RWPE1 (cell line): ENCODE results near the gene ENTR1.
"Not testable (repeated sequence)": the region's sequence is repeated elsewhere in the genome, so short reads cannot be mapped to it uniquely, and the experiment has no call there.

Experiments used
- CTCF ChIA-PET: fragments of 350-600 bp; sonication (Branson Sonifier 250); formaldehyde crosslinking; extraction: SDS; loops from one replicate; lab custom pipeline; 2021; lab: Yijun Ruan, JAX
- POLR2A ChIA-PET: fragments of 400-600 bp; formaldehyde crosslinking; extraction: SDS; loops from one replicate; lab custom pipeline; 2020; ENCODE audit warnings: antibody characterized with exemption; ENCODE audit not compliant: low non-redundant PET; lab: Yijun Ruan, JAX
- DNase-seq: peaks from one replicate; pipeline ENCODE4 v3.0.0; 2012; ENCODE audit warnings: low spot score
- H3K27ac ChIP-seq: fragments of 450-650 bp; 2 replicates; pipeline ENCODE4 v1.5.1; 2017
- TF ChIP-seq, protein P1 (sequence below): fragments of 450-650 bp; conservative IDR thresholded peaks from 2 replicates; pipeline ENCODE4 v1.5.1; 2017; ENCODE audit warnings: low read depth, mild to moderate bottlenecking

ENTR1 gene

DNA sequence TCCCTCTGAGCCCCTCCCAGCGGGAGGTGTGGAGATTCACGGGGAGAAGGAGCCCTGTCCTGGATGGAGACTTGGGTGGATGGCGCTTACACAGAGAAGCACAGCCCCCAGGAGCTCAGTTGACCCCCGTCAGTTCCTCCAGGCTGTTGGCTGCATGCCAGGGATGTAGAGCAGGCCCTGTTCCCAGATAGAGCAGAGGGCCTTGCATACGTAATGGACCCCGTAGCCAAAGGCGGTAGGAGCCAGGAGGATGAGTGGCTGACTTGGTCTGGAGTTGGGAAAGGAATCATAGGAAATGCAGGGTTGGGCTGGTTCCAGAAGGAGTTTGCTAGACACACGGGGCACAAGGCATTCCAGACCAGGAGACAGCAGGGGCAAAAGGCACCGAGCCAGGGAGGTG is 2.5 kb upstream of the ENTR1 start:
- TF ChIP-seq, protein P1, sequence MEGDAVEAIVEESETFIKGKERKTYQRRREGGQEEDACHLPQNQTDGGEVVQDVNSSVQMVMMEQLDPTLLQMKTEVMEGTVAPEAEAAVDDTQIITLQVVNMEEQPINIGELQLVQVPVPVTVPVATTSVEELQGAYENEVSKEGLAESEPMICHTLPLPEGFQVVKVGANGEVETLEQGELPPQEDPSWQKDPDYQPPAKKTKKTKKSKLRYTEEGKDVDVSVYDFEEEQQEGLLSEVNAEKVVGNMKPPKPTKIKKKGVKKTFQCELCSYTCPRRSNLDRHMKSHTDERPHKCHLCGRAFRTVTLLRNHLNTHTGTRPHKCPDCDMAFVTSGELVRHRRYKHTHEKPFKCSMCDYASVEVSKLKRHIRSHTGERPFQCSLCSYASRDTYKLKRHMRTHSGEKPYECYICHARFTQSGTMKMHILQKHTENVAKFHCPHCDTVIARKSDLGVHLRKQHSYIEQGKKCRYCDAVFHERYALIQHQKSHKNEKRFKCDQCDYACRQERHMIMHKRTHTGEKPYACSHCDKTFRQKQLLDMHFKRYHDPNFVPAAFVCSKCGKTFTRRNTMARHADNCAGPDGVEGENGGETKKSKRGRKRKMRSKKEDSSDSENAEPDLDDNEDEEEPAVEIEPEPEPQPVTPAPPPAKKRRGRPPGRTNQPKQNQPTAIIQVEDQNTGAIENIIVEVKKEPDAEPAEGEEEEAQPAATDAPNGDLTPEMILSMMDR = no peak
- 0 out of 2 replicates have a peak overlapping the region, but pooled peaks have one; percentile 8 for H3K27ac ChIP-seq
- DNase-seq = no peak
- POLR2A ChIA-PET = interaction anchor here (0.5 to 1.0 kb wide), 2 partner anchors 54 to 68 kb away, joined by 3 to 4 read pairs; no protein-coding TSS in a partner anchor
- CTCF ChIA-PET = interaction anchor here (0.5 to 0.7 kb wide), 2 partner anchors 72 to 116 kb away, joined by 3 read pairs; no protein-coding TSS in a partner anchor

DNA sequence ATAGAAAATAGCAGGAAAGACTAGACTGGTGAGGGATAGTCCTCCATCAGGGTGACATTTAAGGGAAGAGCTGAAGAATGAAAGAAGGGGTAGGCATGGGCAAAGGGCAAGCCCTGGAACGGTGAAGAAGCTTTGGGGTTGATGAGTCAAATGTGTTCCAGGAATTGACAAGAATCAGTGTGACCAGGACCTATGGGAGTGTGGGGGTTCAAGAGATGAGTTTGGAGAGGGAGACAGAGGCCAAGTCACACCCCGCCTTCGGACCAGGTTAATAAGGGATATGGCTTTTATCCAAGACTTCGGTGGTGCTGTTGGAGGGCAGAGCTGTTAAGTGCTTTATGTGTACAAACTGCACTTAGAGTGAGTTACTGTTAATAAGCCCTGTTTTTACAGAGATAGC is 964 bp upstream of the ENTR1 start:
- CTCF ChIA-PET = interaction anchor here (1.0 kb wide), 1 partner anchor 72 kb away, joined by 3 read pairs; no protein-coding TSS in a partner anchor
- DNase-seq = peak; percentile 38
- peak overlapping the region; percentile 78 for H3K27ac ChIP-seq
- POLR2A ChIA-PET = interaction anchor here (0.6 kb wide), 1 partner anchor 280 kb away, joined by 3 read pairs; no protein-coding TSS in a partner anchor
- TF ChIP-seq, protein P1 = no peak

DNA sequence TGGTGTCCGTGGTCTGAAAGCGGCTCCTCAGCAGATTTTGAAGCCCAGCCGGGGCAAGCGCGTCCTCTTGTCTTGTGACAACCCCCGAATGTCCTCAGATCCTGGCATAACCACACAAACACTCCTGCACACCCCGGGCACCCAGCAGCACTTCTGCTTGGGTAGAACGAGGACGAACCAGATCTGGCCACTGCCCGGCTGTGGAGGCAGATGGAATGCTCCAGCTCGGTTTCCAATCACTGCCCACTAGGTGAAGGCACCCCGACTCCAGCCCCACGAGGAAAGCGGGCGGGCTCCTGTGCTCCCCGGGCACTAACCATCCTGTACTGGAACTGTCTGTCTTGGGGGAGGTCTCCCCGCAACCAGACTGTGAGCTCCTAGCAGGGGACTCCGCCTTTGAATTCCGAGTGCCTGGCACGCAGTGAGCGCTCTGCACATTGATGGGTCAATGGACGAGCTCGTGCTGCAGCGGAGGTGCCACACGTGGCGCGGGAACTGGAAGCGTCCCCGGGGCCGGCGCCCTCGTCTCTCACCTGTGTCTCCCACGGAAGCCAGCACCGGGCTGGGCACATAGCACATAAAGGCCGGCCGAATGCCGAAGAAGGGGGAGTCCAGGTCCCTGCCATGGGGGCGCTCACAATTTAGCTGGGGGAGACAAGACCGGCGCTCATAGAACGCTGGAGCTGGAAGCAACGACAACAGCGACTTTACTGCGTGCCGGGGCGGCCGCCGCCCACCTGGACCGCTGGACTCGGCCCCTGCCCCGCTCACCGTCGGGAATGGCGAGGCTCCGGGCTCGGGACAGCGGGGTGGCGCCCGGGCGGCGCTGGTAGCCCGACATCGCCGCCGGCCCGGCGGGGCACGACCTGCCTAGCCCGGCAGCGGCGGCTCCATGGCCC is 608 bp downstream of the ENTR1 start:
- H3K27ac ChIP-seq = peak overlapping the region; percentile 78
- POLR2A ChIA-PET = interaction anchor here (0.8 to 1.3 kb wide), 2 partner anchors 9 to 17 kb away, joined by 3 to 4 read pairs; no protein-coding TSS in a partner anchor
- CTCF ChIA-PET = interaction anchor here (0.7 to 2.2 kb wide), 8 partner anchors 10 to 619 kb away, joined by 3 to 18 read pairs (median 3); partner anchors contain the start of gene SNAPC4
- TF ChIP-seq, protein P1 = no peak
- peak; percentile 72 for DNase-seq

DNA sequence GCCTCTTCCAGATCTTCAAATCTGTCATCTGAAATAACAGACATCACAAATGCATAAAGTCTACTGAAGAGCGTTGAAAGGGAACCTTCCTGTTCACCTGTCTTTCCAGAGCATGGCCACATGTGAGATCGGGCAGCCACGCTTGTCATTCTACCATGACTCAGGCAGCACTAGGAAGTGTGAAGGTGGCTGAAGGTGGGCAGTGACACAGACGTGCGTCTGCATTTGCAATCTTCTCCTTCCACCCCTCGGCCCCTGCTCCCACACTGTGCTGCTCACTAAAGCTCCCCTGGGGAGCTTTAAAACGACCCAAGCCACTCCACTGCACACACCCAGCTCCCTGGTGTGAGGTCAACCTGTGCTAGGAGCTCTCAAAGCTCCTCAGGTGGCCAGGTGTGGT is 2.5 kb downstream of the ENTR1 start:
- CTCF ChIA-PET = no interaction called here
- peak overlapping the region; percentile 78 for H3K27ac ChIP-seq
- TF ChIP-seq, protein P1 = no peak
- no peak for DNase-seq
- POLR2A ChIA-PET = no interaction called here

DNA sequence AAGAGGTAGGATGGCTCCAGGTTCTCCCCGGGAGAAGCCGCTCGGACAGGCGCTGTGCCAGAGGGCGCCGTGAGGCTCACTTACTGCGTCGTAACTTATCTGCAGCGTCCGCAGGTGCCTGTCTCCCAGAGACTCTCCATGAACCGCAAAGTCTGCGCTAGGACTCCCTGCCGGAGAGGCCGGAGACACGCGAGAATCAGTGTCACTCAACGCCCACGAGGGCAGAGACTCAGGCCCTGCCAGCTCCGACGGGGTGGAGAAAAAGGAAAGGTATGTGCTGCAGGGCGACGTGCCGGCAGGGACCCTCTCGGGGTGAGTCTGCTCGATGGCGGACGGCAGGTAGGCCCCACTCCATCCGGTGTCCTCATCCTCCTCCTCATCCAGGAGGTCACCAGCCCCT is 3.4 kb downstream of the ENTR1 start:
- POLR2A ChIA-PET, CTCF ChIA-PET, DNase-seq: not testable (repeated sequence)
- peak overlapping the region; percentile 78 for H3K27ac ChIP-seq

DNA sequence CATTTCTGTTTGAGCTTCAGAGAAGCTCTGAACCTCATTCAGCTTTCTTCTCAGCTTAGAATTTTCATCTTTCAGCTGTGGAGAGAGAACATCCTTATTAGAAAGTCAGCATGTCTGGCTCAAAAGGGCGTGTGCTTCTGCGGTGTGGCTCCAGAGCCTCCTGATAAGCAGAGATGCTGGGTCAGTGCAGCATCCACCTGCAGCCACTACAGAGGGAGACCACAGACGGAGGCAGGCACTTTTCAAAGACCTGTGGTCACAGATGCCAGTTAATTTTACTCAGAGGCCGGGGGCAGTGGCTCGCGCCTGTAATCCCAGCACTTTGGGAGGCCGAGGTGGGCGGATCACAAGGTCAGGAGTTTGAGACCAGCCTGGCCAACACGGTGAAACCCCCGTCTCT is 4.5 kb downstream of the ENTR1 start:
- CTCF ChIA-PET, DNase-seq, POLR2A ChIA-PET: not testable (repeated sequence)
- peak overlapping the region; percentile 78 for H3K27ac ChIP-seq

DNA sequence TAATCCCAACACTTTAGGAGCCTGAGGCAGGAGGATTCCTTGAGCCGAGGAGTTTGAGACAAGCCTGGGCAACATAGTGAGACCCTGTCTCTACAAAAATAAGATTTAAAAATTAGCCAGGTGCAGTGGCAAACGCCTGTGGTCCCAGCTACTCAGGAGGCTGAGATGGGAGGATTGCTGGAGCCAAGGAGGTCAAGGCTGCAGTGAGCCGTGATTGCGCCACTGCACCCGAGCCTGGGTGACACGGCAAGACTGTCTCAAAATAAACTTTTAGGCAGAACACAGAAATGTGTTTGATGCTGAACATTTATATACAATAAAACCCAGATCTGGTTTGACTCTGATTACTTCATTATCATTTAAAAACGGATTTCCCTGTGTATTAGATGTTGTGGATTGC is 4.9 kb downstream of the ENTR1 start:
- ChIA-PET CTCF (no interaction called here), POLR2A (no interaction called here)
- peak overlapping the region; percentile 78 for H3K27ac ChIP-seq
- DNase-seq = no peak
- TF ChIP-seq, protein P1 = no peak
